Measurements from ENCODE around the gene SIN3B.

GRCh38 chr19:16849168-16849567 is 20.0 kb downstream of the SIN3B start:
- TF ChIP-seq CTCF (conservative IDR thresholded peaks at IDR 0.05 in 1 of 2, IDR thresholded peaks at IDR 0.05 in 1 of 2; ENCODE audit: extremely low read depth in 1 of 2, insufficient read depth in 1 of 2, low read depth in 1 of 2, low read length in 2 of 2) (no peak), EZH2 (IDR thresholded peaks at IDR 0.05; ENCODE audit: borderline replicate concordance, low read length) (no peak)
